Spleen (tissue), 11 donors: Measurements from ENCODE around the gene BBS9. TPM values are rescaled to one million over a fixed set of nuclear protein-coding genes. Genes with fewer than 3 reads are reported as not detected.

Source experiments
- DNase-seq: peaks from one replicate; pipeline ENCODE4 v3.0.0-alpha.2; 2020
- H3K27ac ChIP-seq, 8 donors: fragments of 200-600 bp; sonication (generic) in 7 of 8; 1 replicate in 4 of 8; 2 replicates in 4 of 8; pipeline versions ENCODE4 v1.5.0 to v1.8.0; 2016 to 2021; ENCODE audit warnings: inconsistent platforms in 4 of 8, mild to moderate bottlenecking in 4 of 8, moderate library complexity in 1 of 8
- H3K27me3 ChIP-seq, 7 donors: fragments of 200-600 bp; sonication (generic) in 6 of 7; replicated peaks in 1 of 7; 1 replicate in 4 of 7; 2 replicates in 3 of 7; pipeline versions ENCODE4 v1.5.0 to v1.8.0; 2016 to 2021; ENCODE audit warnings: inconsistent platforms in 3 of 7, mild to moderate bottlenecking in 1 of 7
- H3K36me3 ChIP-seq, 6 donors: fragments of 200-600 bp; sonication (generic) in 5 of 6; 1 replicate in 4 of 6; 2 replicates in 2 of 6; pipeline versions ENCODE4 v1.5.0 to v1.8.0; 2016 to 2021; ENCODE audit warnings: inconsistent platforms in 2 of 6
- H3K4me1 ChIP-seq, 6 donors: fragments of 200-600 bp; sonication (generic) in 5 of 6; 1 replicate in 3 of 6; 2 replicates in 3 of 6; pipeline versions ENCODE4 v1.5.0 to v1.8.0; 2016 to 2021; ENCODE audit warnings: inconsistent platforms in 3 of 6
- H3K4me3 ChIP-seq, 8 donors: fragments of 200-600 bp; sonication (generic) in 7 of 8; 1 replicate in 4 of 8; 2 replicates in 4 of 8; pipeline versions ENCODE4 v1.5.0 to v1.8.0; 2016 to 2021; ENCODE audit warnings: inconsistent platforms in 4 of 8, mild to moderate bottlenecking in 4 of 8, moderate library complexity in 2 of 8
- H3K9me3 ChIP-seq, 8 donors: fragments of 200-600 bp; sonication (generic) in 7 of 8; 1 replicate in 4 of 8; 2 replicates in 4 of 8; pipeline versions ENCODE4 v1.5.0 to v1.8.0; 2016 to 2021; ENCODE audit warnings: inconsistent platforms in 4 of 8
- CTCF ChIP-seq, 11 experiments: fragments of 200-600 bp in 7 of 11; fragments of 450-650 bp in 4 of 11; sonication (generic) in 4 of 11; IDR thresholded peaks in 8 of 11; conservative IDR thresholded peaks in 3 of 11; 1 replicate in 7 of 11; 2 replicates in 4 of 11; pipeline versions ENCODE4 v1.4.0 to v1.8.0; 2016 to 2021; ENCODE audit warnings: antibody characterized with exemption in 11 of 11, inconsistent platforms in 4 of 11, mild to moderate bottlenecking in 1 of 11
- POLR2A ChIP-seq, 3 donors: fragments of 450-650 bp; IDR thresholded peaks; one replicate each; pipeline ENCODE4 v1.5.1; 2017; ENCODE audit warnings: antibody characterized with exemption in 3 of 3, mild to moderate bottlenecking in 1 of 3
- POLR2AphosphoS5 ChIP-seq, 3 donors: sonication (generic); formaldehyde crosslinking; IDR thresholded peaks; one replicate each; pipeline ENCODE4 v1.5.1; 2017; ENCODE audit warnings: antibody characterized with exemption in 3 of 3
- WGBS, 5 donors: extraction: QIAGEN DNeasy Blood & Tissue Kit in 3 of 5; methylation state at CpG; one replicate each; pipeline versions ENCODE4 v1.1.5 to v1.1.7; 2013 to 2018; 5-methylcytosine and 5-hydroxymethylcytosine counted together
- intact Hi-C: fragments of 100-400 bp; cut with DNase I; formaldehyde crosslinking; loops from one replicate; pipeline ENCODE4 v1.15.0; 2023; ENCODE audit warnings: low total_unique reads
- polyA plus RNA-seq, 3 donors: library from polyadenylated mRNA; stranded (reverse); fragments of 200-250 nt; gene quantifications; one replicate each; pipeline ENCODE4 v1.2.1, GENCODE V29; 2013
- total RNA-seq, 7 donors: library from RNA; depleted of rRNA in 3 of 7; stranded (reverse); fragments of >200 nt in 3 of 7; fragmentation: NEBNext Ultra II Directional in 4 of 7; extraction: Animal tissue kit (Norgen Biotek cat#: 25700) in 4 of 7; gene quantifications; one replicate each; pipeline versions ENCODE4 v1.1.0 to v1.2.1, GENCODE V29; 2016 to 2021
- donor health status: healthy with polysubstance abuse.
- donor health status: DM: no; HTN: no; CAD: no; lungs with moderate emphysema.
- donor health status: DM: no; HTN: no; CAD: no.
- donor health status: Bipolar disorder and iron deficiency.
- donor health status: healthy.
- donor health status: DM: no; HTN: no; CAD: no.
- donor health status: DM: yes; HTN: yes; CAD: no.

Gene BBS9
- total and polyA plus RNA-seq, 10 donors = 2.3 to 44.1 (median 25.3) TPM

- intact Hi-C loops = no loop called here
- no peaks in the 10 kb centered on the region for H3K27me3 ChIP-seq
Observed at GRCh38 chr7:33336820-33337219, 207.5 kb downstream of the BBS9 start.

DNA sequence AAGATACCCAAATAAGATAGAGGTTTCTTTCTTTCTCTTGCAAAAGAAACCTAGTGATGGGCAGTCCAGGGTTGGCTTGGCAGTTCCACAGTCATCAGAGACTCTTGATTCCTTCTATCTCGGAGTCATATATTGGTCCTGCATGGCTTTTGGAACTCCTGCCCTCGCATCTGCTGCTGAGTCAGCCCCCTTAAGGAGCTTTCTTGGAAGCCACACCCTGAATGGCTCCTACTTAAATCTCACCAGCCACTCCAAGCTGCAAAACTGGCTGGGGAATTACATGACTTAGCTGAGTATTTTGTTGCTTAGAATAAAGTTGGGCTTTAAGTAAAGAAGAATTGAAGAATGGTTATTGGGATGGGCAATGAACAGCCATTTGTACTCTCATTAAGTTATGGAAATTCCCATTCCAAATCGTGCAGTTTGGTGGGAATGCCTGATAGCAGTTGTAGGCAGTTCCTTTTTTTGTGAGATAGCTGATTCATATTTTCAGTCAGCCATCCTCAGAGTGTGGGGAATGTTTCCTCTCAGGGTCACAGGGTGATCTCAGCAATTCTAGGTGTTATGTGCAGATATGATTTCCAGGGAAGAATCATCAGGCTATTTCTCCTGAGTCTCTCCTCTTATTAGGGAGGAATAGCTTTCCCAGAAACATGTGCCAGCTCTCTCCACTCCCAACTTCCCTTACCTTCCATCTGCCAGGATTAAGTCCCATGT is 209.9 kb downstream of the BBS9 start:
- H3K4me3 ChIP-seq = no peak overlapping the region
- H3K27me3 ChIP-seq = no peaks in the 10 kb centered on the region
- intact Hi-C loops = no loop called here
- WGBS, 5 donors = 79 to 84% (median 79%) methylated on average over 3 of the region's 3 CpGs
- no peak for TF ChIP-seq POLR2AphosphoS5 (IDR thresholded peaks at IDR 0.05)
- no peaks in the 10 kb centered on the region for H3K9me3 ChIP-seq
- peaks cover 0 to 17% (median 0%) of the 10 kb centered on the region in 6 donors for H3K36me3 ChIP-seq
- DNase-seq = no peak
- H3K27ac ChIP-seq = no peak overlapping the region
- no peaks in the 10 kb centered on the region for H3K4me1 ChIP-seq

More at GRCh38 chr7:33336820-33337219, 207.5 kb downstream of the BBS9 start:
- no peak for DNase-seq
- H3K27ac ChIP-seq = no peak overlapping the region
- WGBS, 5 donors = 91 to 99% (median 95%) methylated on average over 2 of the region's 2 CpGs
- H3K36me3 ChIP-seq = peaks cover 0 to 14% (median 0%) of the 10 kb centered on the region in 6 donors
- H3K4me3 ChIP-seq = no peak overlapping the region
- TF ChIP-seq POLR2AphosphoS5 (IDR thresholded peaks at IDR 0.05) (no peak), CTCF (IDR thresholded peaks at IDR 0.05 in 8 of 11, conservative IDR thresholded peaks at IDR 0.05 in 3 of 11) (no peak), POLR2A (IDR thresholded peaks at IDR 0.05) (no peak)
- H3K4me1 ChIP-seq = no peaks in the 10 kb centered on the region
- no peaks in the 10 kb centered on the region for H3K9me3 ChIP-seq

DNA sequence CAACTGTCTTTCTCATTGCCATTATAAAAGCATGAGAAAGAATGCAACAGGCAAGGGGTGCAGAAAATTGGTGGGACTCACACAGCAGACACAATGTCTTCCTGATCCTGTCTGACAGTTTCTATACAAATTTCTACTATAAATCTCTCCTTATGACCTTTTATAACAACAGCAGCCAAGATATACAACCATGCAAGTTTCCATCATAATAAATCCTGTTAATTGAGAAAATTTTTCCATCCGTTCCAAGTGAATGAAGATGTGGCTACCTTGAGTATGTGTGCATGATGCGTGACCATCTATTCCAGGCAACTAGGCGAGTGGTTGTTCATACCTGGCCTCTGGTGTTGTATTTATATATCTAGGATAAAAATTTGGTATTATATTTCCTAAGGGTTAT is 216.7 kb downstream of the BBS9 start:
- H3K27ac ChIP-seq = no peak overlapping the region
- no peak for TF ChIP-seq POLR2AphosphoS5 (IDR thresholded peaks at IDR 0.05)
- no peak for TF ChIP-seq POLR2A (IDR thresholded peaks at IDR 0.05)
- no peak for TF ChIP-seq CTCF (IDR thresholded peaks at IDR 0.05 in 8 of 11, conservative IDR thresholded peaks at IDR 0.05 in 3 of 11)
- no peak for DNase-seq
- H3K9me3 ChIP-seq = no peaks in the 10 kb centered on the region
- intact Hi-C loops = no loop called here
- no peaks in the 10 kb centered on the region for H3K4me1 ChIP-seq
- 91 to 94% (median 93%) methylated on average over 3 of the region's 3 CpGs for WGBS, 5 donors
- no peak overlapping the region for H3K4me3 ChIP-seq
- no peaks in the 10 kb centered on the region for H3K27me3 ChIP-seq
- peaks cover 0 to 32% (median 0%) of the 10 kb centered on the region in 6 donors for H3K36me3 ChIP-seq

DNA sequence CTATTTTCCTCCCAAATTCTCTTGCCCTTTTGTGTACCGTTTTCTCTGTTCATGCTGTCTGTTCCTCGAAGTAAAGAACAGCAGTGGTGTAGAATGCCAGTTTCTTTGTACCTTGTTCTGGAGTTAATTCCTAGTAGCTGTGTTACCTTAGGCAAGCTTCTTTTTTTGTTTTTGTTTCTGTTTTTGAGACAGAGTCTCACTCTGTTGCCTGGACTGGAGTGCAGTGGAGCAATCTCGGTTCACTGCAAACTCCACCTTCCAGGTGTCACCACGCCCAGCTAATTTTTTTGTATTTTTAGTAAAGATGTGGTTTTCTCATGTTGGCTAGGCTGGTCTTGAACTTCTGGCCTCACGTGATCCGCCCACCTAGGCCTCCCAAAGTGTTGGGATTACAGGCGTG is 221.2 kb downstream of the BBS9 start:
- DNase-seq = no peak
- Histone ChIP-seq H3K4me3 (no peak overlapping the region), H3K27ac (no peak overlapping the region), H3K36me3 (peaks cover 0 to 27% (median 0%) of the 10 kb centered on the region in 6 donors), H3K27me3 (no peaks in the 10 kb centered on the region), H3K4me1 (no peaks in the 10 kb centered on the region), H3K9me3 (no peaks in the 10 kb centered on the region)
- intact Hi-C loops = no loop called here
- WGBS, 5 donors = 90 to 95% (median 94%) methylated on average over 7 of the region's 7 CpGs
- TF ChIP-seq POLR2A (IDR thresholded peaks at IDR 0.05) (no peak), CTCF (IDR thresholded peaks at IDR 0.05 in 8 of 11, conservative IDR thresholded peaks at IDR 0.05 in 3 of 11) (no peak), POLR2AphosphoS5 (IDR thresholded peaks at IDR 0.05) (no peak)
